ENCODE measurements around the gene LAD1.

The LAD1 gene

GRCh38 chr1:201399018-201399351 is at the start of gene LAD1:
TSS of gene LAD1 (minus strand) at chr1:201399324. CDS start at chr1:201399306, 18 bp downstream.
- DNase-seq, result no peak

DNA sequence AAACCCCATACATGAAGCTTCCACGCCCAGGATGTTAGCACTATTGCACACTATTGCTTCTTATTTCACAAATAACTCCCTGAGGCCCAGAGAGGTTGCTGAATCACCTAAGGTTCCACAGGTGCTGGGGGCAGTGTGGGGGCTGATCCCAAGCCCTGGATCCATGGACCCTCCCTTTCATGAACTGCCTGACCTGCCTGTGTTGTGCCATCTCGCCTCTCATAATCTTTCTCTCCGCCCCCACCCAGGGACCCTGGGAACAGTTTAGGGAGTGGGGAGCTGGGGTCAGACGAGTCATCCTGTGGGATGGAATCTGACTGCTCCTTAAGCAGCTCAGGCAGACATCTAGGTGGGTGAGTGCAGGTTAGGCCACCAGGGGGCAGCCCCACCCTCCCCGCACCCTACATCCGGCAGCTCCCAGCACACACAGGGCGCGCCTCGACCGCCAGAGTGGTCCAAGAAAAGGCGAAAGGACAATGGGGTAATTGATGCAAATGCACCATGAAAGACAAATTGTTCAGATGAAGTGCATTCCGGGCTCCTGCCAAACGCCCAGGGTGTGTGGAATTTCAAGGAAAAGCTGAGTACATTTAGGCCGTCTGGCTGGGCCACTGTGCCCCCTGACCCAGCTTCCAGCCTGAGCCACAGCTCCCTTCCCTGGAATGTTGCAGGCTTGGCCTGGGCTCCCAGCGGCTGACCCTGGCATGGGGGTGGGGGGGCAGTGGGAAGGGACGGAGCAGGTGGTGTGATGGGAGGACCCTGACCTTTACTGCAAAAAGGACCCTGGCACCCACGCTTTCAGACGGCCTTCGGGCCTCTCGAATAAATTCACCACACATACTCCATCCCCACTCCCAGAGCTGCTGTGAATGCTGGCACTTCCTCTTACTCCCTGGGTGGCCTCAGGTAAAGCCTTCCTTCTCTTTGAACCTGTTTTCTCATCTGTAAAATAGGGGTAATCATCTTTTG is 49.1 kb upstream of the LAD1 start:
- DNase-seq, result peak; percentile 79

DNA sequence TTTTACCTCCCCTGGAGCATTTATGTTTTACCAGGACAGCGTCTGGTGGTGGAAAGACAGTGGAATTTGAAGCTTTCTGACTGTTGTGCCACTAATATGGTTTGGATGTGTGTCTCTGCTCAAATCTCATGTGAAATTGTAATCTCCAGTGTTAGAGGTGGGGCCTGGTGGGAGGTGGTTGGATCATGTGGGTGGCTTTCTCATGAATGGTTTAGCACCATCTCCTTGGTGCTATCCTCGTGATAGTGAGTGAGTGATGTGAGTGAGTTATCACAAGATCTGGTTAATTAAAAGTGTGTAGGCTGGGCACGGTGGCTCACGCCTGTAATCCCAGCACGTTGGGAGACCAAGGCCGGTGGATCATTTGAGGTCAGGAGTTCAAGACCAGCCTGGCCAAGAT is 46.2 kb upstream of the LAD1 start:
- no peak for DNase-seq

GRCh38 chr1:201444792-201445191 is 45.7 kb upstream of the LAD1 start:
- no peak for DNase-seq

DNA sequence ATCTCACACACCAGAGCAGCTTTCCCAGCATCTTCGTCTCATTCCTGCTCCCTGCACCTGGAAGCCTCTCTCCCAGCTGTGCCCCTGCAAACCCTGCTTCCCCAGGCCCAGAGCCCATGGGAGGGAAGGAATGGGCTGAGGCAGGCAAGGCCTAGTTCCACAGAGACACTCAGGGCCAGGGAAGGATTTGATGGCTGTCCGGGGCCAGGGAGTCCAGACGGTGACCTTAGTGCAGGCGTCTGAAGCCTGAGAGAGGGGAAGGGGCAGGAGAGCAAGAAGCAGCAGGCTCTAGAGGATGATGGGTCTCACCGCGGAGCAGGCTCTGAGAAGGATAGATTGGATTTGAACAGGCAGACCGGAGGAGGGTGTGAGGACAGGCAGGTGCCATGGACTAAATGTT is 44.6 kb upstream of the LAD1 start:
- no peak for DNase-seq

GRCh38 chr1:201436969-201437368 is 37.8 kb upstream of the LAD1 start:
- no peak for DNase-seq

- no peak for DNase-seq
Observed at GRCh38 chr1:201436393-201436792, 37.3 kb upstream of the LAD1 start.

DNA sequence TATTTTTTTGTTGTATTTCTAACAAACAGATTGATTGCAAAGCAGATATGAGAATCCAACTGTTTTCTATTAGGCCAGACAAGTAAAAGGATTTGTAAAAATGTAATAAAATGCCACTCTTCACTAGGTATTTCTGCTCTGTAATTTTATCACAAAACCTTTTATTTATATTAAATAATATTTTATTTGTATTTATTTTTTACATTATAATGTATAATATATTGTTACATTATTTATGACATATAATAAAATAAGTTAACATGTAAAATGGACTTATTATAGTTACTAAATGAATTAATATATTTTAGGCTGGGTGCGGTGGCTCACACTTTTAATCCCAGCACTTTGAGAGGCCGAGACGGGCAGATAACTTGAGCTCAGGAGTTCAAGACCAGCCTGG is 35.1 kb upstream of the LAD1 start:
- no peak for DNase-seq

- DNase-seq, result no peak
Observed at GRCh38 chr1:201433609-201434008, 34.5 kb upstream of the LAD1 start.

DNA sequence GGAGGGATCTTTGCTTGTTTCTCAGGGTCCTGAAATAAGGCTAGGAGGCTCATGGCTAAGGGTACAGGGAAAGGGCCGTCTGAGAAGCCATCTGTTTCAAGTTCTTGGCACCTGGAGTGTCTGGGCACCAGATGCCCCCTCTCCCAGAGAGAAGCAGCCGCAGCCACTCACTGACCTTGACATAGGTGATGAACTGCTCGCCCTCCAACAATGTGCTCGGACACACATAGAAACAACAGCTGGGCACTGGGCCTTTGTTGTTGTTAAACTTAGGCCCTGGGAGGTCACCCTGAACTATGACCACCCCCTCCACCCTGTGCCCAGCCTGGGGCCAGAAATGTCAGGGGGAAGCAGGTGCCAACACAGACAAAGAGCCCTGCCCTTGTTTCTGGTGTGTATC is 31.7 kb upstream of the LAD1 start:
- DNase-seq, result no peak

DNA sequence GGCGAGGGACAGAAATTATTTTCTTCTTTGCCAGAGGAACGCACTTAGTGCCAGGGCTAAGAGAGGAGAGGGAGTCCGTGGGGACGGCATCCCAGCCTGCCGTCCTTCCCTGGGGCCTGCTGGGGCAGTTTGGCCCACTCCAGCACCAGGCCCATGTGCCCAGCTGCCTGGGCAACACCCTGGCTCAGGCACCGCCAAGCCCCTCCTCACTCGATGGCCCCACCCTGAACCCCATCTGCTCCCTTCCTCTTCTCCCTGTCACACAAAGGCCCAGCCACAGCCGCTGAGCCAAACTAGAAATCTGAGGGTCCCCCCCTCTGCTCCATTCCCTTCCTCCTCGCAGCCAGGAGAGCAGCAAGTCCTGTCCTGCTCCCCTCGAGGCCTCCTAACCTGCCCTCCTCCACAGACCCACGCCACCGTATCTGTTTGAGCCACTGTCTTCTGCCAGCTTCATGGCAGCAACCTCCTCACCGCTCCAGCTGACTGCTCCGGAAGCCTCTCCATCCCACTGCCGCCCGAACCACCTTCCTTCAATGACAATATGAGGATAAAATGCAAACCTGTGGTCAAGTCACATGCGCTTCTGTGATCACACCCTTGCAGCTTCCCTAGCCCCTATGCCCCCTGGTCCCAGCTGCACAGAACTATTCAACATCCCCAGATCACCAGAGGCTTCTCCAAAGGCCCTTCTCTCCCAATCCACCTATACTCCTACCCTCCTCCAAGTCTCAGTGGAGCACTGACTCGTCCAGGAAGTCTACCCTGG is 30.8 kb upstream of the LAD1 start:
- no peak for DNase-seq

DNA sequence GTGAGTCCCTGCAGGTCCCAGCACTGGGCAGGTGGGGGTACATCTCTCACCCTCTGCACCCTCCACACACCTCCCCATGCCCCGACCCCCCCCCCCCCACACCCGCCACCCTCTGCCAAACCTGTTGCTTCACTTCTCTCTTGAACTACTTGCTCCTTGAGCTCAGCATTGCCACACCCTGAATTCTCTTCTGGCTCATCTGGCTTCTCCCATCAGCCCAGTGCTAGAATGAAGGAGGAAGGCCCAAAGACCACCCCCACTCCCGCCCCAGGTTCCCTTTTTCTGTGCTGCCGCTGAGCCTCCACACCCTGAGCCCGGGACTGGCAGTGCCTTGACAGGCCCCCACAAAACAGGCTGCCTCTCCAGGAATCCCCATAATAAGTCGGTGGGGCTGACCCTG is 28.8 kb upstream of the LAD1 start:
- DNase-seq, result no peak

- DNase-seq, result no peak
Observed at GRCh38 chr1:201426479-201427310, 27.6 kb upstream of the LAD1 start.

GRCh38 chr1:201424146-201424545 is 25.0 kb upstream of the LAD1 start:
- DNase-seq, result no peak

DNA sequence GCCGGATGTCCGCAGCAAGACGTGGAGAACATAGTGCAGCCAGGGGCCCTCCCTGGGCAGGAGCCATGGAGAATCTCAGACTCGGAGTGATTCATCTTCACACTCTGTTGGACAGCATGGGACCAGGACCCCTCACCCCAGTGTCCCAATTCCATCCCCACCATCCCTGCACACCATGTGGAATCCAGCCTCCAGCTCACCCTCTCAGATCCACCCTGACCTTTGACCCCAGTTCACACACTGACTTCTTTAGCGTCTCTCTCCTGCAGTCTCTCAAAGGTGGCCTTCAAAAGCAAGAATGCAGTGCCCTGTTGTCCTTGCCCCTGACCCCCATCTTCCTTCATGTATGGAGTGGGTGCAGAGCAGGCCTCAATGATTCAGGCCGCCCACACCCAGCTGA is 24.5 kb upstream of the LAD1 start:
- DNase-seq, result no peak

GRCh38 chr1:201422436-201423030 is 23.4 kb upstream of the LAD1 start:
- no peak for DNase-seq

DNA sequence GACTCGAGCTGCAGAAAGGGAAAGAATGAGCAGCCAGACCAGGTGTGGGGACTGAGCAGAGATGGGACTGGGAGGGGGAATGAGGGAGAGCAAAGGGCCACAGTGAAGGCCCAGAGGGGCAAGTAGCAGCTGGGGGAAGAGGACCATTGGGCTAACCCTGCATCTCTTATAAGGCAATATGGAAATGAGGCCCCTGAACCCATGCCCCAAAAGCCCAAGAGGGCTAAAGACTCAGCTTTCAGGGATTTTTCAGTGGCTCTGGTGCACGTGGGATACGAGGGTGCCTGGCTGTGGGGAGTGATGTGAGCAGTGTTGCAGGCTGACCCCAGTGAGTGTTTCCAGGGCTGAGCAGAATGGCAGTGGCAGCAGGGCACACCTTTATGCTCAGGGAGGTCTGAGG is 22.9 kb upstream of the LAD1 start:
- DNase-seq, result no peak

GRCh38 chr1:201421041-201421440 is 21.9 kb upstream of the LAD1 start:
- DNase-seq, result no peak

DNA sequence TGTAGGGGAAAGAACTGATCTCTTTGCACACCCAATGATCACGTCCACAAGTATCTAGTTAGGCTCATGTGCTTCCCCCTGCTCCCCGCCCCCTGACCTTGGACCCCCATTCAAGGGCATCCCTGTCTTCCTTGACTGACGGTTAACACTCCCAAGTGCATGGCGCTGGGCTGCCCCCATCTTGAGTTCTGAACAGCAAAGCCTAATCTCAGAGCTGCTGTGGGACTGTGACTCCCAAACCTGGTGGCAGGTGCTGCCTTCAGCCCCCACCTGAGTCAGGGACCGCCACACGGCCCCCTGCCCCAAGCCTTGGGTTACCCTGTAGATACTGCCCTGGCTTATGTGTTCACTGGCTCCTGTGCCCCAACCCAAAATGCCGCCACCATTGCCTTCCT is 21.5 kb upstream of the LAD1 start:
- DNase-seq, result no peak

DNA sequence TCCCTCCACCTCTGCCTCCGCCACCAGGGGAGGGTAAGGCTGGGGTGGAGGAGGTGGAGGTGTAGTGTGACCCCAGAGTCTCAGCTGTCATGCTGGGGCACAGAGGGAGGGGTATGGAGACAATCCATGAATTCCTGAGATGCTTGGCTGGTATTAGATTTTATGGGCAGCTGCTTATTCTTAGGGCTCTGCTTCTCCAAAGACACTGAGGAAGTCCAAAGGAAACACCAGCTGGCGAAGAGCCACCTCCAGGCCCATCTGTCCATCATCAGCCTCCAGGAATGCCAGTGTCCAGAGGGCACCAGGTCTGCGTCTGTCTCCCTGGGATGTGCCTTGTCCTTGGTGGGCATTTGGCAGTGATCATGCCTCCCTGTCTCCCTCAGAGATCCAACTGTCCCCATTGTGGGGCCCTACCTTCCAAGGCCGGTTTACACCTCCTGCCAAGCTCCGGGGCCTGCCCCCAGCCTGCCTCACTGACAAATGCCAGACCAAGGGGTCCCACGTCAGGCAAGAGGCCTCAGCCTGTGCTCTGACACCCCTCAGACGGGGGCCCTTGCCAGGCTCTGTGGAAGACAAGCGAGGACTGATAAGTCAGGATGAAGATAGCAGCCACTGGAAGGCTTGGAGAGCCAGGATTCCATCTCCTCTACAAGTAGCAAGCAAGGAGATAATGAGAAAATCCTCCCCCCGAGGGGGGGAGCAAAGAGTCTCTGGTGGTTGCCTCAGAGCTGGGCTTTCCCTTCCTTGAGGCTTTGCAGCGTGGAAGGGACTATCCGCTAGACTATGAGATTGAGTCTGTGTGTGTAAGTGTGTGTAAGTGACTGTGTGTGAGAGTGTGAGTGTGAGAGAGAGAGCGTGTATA is 20.9 kb upstream of the LAD1 start:
- DNase-seq, result no peak

GRCh38 chr1:201419256-201419655 is 20.1 kb upstream of the LAD1 start:
- no peak for DNase-seq

DNA sequence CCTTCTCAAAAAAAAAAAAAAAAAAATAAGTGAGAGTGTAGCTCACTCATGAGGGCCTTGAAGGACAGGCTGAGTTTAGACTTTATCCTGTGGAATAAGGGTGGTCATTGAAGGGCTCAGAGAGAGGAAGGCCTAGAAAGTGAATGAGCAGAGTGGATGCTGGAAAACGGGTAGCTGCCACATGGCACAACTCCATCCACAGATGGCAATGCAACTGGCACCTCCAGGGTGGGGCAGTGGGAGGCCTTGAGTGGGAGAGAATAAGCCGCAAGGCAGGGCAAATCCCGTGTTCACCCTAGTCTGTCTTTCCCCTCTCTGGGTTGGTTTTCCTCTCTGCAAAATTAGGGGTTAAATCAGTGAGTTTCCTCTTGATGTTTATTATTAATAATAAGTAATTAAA is 19.3 kb upstream of the LAD1 start:
- DNase-seq, result no peak

Measured in activated CD4-positive, alpha-beta T cell treated with anti-CD3 and anti-CD28 coated beads, Interleukin-10, Interleukin-2, amounts not matched to agents 100 ng/mL and 50 ng/mL, durations not matched to agents 16 hours and 8 hours (primary cell).